Fibroblast of skin of abdomen (primary cell): ENCODE data around the gene USP21.
A peak's percentile ranks its signal among the peaks of the same experiment; 100 is the strongest.

Source experiments
- DNase-seq: peaks from one replicate; pipeline ENCODE4 v3.0.0-alpha.2; 2013

The USP21 gene

DNA sequence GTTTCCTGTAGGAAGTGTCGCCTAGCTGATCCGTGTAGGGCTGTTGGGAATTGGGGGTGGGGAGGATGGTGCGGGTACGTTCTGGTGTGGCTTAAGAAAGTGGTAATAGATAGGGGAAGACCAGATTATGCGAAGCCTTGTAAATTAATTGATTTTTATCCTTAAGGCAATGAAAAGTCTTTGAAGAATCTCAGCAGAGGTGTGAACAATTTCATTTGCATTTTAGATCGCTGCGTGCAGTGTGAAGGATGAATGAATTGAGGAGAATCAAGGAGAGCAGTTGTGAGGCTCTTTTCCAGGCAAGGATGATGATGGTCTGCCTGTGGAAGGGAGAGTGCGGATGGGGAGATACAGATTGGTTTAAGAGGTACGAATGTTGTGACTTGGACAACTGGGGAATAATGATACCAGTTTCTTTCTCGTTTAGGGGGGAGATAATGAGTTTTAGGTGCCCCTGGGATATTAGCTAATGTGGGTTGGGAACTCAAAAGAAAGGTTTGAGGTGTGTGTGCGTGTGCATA, 26.0 kb upstream of the USP21 start:
- DNase-seq = no peak

DNA sequence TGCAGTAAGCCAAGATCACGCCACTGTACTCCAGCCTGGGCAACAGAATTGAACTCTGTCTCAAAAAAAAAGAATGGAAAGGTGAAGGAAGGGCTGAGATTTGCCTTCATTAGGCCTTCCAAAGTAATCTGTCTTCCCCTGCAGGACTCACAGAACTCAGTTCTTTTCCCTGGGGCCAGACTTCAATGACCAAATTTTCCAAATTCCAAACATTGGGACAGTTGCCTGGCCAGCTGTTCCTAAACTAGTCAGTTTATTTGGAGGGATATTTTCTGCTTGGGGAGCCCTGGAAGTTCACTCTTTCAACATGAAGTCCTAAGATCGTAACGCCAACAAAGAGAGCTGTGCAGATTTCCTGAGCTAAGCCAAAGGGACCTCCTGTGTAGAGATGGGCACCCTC, 21.4 kb upstream of the USP21 start:
- DNase-seq = no peak

DNA sequence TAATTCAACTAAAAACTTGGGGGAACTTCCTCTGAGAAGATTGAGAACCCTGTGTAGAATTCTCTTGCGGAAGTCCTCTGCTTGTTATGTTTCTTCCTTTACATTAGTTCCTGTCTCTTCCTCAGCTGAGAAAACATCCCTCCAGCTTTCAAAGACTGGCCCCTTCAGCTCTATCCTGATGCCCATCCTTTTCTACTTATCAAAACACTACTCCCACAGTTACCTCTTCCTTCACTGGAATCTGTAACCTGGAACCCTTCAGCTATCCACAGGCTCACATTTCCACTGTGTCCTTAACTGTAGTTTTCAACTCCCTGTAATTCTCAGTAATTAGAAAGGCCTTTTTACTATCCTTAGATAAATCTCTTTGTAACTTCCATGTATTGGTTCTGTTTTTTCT, 20.9 kb upstream of the USP21 start:
- DNase-seq = no peak

DNA sequence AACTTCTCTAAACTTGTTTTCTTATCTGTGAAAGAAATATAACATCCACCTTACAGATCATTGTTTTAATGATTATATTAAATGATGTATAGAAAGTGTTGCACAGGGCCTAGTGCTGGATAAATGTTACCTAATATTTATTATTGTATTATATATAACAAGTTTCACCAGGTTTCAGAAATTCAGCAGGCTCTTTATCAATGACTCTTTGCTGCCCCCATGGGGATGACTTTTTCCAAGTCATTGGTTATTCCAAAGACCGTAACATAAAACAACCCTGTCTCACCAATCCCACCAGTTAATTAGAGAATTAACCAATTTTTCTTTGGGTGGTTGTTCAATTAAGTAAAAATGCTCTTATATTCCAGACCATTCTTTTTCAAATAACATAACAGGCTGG, 19.5 kb upstream of the USP21 start:
- peak; percentile 49 for DNase-seq

DNA sequence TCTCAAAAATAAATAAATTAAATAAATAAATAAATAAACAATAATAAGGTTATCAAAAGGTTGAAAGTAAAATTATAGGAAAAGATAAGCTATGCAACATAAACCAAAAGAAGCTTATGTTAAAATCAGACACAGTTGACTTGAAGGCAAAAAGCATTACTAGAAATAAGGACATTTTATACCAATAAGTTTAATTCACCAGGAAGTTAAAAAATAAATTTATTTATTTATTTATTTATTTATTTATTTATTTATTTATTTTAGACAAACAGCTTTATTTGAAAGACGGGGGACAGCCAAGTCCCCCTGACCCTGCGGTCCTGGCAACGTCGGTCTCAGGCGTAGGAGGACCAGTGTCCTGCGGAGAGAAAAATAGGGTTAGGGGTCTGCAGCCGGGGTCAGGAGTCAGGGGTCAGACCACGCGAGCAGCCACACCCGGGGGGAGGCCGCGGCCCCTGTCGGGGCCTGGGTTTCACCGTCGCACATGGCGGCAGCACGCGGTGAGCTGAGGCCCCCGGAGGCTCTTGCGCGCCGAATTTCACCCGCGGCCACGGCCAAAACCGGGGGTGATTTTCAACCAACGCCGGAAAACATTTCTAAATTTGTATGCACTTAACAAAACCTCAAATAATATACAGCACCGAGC, 18.4 kb upstream of the USP21 start:
- no peak for DNase-seq

DNA sequence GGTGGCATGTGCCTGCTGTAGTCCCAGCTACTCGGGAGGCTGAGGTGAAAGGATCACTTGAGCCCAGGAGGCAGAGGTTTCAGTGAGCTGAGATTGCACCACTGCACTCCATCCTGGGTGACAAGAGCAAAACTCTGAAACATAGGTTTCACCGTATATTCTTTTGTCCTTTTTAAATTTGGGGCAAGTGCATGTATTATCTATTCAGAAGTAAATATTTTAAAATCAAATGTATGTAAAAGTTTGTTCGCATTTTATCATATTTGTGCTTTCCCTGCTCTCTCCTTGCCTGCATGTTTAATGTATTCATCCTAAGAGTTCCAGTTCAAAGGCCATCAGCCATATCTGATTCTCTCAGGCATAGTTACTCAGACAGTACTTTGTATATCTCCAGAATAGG, 13.5 kb upstream of the USP21 start:
- DNase-seq = no peak

DNA sequence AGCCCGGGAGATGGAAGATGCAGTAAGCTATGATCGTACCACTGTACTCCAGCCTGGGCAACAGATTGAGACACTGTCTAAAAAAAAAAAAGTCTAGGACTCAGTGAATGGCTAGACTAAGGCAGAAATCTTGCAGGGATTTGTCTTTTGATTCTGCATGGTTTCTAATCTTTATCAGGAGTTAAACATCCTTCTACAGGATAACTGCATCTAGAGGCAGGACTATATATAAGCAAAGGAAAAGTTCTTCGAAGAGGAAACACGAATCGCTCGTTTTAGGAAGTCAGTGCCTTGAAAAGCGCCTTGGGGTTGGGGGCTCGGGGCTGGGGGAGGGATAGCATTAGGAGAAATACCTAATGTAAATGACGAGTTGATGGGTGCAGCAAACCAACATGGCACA, 6.1 kb upstream of the USP21 start:
- no peak for DNase-seq

DNA sequence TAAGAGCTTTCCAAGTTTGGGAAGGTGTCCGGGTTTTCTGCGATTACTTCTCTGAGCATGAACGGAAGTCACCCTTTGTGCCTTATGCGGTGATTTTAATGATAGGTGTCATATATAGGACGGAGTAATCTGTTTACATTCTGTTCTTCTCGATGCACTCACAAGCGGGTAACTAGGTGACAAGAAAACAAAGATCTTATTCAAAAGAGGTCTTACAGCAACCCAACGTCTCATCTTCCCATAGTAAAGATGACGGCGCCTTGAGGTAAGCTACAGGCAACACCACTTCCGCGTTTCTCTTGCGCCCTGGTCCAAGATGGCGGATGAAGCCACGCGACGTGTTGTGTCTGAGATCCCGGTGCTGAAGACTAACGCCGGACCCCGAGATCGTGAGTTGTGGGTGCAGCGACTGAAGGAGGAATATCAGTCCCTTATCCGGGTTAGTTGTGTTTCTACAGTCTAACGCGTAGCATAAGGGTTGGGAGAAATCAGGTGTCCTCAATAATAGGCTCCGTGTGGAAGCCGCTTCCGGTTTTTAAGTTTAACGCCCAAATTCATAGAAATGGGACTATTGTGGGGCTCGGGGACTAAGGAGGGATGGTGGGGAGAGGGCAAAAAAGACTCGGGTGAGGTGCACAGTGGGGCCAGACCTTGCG, 5.5 kb upstream of the USP21 start, which contains the start of gene UFC1:
Gene UFC1 (plus strand): TSS at position 297 of the 656 bp plus-strand sequence. CDS start 20 bp downstream, at position 317.
- peak; percentile 90 for DNase-seq

DNA sequence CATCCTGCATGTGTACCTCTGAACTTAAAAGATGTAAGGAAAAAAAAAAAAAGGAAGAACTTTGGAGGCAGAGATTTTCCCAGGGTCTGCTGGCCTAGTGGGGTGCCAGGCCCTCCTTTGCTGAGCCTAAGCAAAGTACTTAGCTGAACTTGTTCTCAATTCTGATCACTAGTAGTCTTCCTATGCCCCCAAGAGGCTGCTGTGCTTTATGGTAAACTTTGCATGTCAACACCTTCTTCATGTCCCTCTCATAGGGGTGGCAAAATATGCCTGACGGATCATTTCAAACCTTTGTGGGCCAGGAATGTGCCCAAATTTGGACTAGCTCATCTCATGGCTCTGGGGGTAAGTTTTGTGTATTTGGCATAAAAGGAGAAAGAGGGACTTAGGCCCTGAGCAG, 1.4 kb upstream of the USP21 start:
- DNase-seq = no peak

DNA sequence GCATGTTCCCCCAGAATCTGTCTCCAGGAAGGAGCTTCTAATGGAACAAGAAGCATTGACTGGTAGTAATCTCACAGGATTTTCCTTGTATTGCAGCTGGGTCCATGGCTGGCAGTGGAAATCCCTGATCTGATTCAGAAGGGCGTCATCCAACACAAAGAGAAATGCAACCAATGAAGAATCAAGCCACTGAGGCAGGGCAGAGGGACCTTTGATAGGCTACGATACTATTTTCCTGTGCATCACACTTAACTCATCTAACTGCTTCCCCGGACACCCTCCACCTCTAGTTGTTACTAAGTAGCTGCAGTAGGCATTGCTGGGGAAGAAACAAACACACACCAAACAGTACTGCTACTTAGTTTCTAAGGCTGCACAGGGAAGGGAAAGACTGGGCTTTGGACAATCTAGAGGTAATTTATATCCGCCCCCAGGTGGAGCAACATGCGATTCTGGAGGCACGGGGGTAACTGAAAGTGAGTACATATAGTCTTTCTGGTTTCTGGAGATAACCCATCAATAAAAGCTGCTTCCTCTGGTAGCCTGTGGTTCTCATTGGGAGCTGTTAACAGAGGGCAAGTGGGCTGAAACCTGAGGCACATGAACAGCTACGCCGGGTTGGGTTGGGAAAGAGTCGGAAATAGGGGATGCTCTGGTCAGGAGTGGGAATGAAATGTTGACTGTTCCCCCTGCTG, 837 bp upstream of the USP21 start:
- DNase-seq = no peak

DNA sequence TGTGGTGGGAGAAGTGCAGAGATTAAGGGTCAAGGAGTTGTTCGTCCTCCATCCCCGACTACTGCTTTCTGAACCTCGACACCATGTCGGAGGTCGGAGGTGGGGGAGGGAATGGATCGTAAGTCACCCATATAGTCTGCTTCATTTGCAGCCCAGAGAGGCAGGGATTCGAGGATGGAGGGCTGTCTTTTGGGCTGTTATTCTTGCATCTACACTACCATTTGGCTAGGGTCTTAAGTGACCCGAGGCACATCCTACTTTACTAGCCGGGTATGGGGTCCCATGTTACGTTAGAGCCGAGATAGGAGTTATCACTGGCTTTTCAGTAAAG, 578 bp downstream of the USP21 start:
- no peak for DNase-seq

DNA sequence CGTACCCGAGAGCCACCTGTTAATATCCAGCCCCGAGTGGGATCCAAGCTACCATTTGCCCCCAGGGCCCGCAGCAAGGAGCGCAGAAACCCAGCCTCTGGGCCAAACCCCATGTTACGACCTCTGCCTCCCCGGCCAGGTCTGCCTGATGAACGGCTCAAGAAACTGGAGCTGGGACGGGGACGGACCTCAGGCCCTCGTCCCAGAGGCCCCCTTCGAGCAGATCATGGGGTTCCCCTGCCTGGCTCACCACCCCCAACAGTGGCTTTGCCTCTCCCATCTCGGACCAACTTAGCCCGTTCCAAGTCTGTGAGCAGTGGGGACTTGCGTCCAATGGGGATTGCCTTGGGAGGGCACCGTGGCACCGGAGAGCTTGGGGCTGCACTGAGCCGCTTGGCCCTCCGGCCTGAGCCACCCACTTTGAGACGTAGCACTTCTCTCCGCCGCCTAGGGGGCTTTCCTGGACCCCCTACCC, 1.4 kb downstream of the USP21 start:
- DNase-seq = no peak

DNA sequence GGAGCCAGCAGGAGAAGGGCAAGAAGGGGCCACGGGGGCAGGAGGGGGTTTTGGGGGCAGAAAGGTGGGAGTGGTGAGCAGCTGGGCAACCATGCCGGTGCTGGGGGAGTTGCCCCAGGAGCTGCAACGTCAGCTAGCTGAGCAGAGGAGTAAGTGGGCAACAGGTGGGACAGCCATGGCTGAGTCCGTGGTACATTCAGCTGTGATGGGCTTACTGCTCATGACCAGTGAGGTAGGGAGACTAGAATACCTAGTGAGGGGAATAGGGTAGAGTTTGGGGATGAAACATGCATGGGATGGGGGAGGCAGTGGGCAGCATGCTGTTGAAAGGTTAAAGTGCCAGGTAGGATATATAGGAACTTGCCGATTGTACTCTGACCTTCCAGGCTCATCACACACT, 2.4 kb downstream of the USP21 start:
- DNase-seq = no peak

DNA sequence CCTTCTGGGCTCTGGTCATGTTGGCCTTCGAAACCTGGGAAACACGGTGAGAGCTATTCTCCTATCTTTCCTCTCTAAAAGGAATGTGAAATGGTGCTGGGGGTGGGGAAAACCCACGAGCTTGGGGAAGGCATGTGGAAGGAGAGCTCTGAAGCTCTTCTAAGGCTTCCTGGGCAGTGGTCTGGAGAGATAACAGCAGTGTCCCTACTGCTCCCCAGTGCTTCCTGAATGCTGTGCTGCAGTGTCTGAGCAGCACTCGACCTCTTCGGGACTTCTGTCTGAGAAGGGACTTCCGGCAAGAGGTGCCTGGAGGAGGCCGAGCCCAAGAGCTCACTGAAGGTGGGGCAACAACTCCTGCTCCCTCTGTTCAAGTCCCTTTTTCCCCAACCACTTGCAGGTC, 2.8 kb downstream of the USP21 start:
- no peak for DNase-seq

DNA sequence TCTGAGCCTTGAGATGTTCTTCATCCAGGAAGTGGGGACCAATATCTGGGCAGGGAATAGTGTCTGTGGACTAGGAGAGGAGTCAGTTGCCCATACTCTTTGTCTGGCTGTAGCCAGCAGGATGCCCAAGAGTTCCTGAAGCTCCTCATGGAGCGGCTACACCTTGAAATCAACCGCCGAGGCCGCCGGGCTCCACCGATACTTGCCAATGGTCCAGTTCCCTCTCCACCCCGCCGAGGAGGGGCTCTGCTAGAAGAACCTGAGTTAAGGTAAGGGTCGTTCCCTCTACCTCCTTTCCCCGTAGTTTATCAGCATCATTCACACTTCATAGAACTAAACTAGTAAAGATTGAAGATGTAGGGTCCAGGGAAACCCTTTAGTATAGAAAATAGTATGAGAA, 3.5 kb downstream of the USP21 start:
- DNase-seq = no peak

DNA sequence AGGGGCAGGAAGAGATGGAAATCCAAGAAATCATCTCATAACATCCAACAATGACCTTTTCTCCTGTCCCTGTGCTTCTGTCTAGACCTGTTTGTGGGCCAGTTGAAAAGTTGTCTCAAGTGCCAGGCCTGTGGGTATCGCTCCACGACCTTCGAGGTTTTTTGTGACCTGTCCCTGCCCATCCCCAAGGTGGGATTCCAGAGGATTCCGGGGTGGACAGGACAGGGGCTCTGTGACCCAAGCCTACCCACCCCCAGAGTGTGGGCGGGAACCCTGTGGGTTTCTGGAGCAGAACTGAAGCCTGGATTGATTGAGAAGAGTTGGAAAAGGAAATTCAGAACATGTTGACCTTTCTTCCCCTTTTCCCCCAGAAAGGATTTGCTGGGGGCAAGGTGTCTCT, 4.5 kb downstream of the USP21 start:
- no peak for DNase-seq

DNA sequence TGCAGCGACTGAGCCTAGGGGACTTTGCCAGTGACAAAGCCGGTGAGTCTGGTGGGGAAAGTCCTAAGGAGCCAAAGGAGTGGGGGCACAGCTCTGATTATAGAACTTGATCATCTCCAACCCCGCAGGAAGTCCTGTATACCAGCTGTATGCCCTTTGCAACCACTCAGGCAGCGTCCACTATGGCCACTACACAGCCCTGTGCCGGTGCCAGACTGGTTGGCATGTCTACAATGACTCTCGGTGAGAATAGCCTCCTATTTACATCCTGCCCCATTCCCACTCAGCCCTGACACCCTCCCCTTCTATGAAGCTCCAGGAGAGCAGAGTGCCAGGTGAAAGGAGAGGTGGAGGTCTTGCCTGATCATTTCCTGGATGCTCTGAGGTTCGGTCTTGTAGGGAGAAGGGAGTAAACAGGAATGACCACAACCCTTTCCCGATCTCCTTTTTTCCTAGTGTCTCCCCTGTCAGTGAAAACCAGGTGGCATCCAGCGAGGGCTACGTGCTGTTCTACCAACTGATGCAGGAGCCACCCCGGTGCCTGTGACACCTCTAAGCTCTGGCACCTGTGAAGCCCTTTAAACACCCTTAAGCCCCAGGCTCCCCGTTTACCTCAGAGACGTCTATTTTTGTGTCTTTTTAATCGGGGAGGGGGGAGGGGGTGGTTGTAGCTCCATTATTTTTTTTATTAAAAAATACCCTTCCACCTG, 5.8 kb downstream of the USP21 start:
- DNase-seq = no peak

DNA sequence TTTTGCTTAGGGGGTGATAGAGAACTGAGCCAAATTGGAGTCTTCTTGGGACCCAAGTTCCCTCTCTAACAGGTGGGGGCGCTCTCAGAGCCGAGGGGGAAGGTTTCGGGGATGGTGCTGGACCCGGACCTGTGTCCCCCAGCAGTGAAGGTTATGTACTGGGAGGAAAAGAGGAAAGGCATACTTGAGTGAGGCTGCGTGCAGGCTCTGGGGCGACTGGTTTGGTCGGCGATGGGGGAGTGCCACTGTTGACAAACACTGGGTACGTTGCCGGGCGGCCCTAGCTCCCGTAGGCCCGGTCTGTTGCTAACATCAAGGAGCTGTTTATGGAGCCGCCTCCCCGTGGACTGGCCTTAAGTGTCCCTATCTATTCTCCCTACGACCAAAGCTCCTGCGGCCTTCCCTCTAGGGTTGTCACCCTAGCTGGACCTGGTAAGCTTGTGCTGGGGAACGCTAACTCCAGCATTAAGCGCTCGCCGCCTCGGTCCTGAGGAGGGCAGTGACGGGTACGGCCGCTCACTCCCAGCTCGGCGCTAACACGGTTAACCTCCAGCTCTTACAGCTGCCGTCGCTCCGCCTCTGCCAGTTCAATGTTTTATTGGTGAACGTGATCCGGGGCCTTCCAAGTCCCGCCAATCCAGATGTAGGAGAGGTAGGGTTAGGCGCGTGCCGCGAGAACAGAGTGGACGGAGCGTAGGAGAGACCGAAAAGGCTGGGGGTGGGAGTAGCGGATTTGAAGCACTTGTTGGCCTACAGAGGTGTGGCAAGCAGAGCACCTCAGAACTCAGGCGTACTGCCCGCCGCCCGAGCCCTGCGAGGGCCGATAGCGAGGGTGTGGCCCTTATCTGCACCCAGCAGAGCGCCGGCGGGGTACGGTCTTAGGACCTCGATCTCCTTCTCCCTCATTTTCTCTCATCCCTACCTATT, 6.7 kb downstream of the USP21 start, which contains the start of gene PPOX:
Gene PPOX (plus strand): TSS at position 685 of the 927 bp plus-strand sequence. CDS start 422 bp downstream, outside the sequence.
- DNase-seq = peak; percentile 97

DNA sequence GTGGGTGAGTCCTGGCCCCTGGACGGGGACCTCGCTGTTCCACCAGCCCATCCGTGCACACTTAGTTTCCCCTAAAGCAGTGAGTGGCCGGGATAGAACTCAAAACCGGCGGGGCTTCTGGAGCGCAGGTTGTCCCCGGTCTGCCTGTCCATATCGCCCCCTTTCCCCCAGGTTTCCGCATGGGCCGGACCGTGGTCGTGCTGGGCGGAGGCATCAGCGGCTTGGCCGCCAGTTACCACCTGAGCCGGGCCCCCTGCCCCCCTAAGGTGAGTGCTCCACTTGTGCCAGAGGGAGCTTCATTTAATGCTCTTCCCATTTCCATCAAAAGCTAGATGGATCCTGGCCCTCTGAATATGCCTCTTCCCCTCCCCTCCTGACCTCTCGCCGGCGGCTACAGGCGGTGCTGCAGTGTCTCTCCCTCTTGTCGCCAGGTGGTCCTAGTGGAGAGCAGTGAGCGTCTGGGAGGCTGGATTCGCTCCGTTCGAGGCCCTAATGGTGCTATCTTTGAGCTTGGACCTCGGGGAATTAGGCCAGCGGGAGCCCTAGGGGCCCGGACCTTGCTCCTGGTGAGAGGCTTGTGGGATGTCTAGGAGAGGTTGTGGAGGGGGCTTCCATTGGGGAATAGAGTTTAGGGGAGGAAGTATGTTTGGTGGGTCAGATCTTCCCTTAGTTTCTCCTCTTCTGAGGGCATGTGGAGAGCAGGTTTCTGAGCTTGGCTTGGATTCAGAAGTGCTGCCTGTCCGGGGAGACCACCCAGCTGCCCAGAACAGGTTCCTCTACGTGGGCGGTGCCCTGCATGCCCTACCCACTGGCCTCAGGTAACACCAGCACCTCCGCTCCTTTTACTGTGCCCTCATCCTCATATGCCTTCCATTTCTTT, 7.6 kb downstream of the USP21 start:
- DNase-seq = no peak

DNA sequence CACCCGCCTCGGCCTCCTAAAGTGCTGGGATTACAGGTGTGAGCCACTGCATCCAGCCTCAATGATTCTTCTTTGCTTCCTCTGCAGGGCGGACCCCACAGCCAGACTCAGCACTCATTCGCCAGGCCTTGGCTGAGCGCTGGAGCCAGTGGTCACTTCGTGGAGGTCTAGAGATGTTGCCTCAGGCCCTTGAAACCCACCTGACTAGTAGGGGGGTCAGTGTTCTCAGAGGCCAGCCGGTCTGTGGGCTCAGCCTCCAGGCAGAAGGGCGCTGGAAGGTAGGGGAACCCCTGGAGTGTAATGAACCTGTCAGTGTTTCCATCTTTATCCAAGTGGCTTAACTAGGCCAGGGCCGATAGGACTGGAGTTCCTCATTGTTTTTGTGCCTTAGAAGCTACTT, 9.6 kb downstream of the USP21 start:
- no peak for DNase-seq

DNA sequence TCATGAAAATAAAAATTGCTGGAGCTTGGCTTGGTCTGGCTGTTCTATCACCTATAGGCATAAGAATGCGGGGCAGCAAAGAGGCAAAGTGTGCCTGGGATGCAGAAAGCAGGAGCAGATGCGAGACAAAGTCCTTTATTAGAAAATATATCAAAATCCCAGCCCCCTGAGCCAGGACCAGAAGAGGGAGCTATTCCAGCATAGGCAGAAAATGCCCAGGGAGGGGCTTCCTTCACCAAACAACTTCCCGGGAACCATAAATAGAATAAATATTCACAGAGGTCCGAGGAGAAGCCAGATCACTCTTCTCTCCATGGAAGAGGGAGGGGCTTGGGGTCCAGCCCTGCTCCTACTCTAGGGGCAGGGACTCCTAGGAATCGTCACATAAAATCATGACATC, 11.9 kb downstream of the USP21 start:
- no peak for DNase-seq
